ENCODE data around the gene NFILZ.
"Not testable (repeated sequence)": the region's sequence is repeated elsewhere in the genome, so short reads cannot be mapped to it uniquely, and the experiment has no call there.

The NFILZ gene

DNA sequence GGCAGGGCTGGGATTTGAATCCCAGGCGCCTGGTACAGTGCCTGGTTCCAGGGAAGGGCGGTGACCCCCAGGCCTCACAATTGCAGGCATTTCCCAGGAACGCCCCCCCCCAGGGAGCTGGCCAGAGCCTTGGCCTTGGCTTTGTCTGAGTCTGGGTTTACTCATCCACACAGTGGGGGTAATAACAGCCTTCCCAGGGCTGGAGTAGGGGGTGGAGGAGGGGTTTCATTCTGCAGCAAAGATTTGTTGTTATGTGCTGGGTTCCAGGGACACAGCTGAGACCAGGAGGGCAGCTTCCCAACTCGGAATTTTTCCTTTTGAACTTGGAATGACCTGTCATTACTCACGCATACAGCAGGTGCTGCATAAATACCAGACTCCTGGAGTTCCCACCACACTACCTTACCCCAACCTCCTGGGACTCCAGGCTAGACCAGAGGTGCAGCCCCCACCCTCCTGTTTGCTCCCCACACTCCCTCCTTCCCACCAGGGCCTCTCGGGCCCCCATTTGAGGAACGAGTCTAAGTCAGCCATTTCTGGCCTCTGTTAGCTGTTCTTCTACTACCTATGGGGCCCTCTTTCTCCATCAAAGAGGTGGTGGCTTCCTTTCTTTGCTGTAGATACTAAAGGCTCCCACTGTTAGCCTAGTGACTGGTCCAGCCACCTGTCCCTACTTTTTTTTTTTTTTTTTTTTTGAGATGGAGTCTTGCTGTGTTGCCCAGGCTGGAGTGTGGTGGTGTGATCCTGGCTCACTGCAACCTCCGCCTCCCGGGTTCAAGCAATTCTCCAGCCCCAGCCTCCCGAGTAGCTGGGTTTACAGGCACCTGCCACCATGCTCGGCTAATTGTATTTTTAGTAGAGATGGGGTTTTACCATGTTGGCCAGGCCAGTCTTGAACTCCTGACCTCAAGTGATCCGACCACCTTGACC, 18.3 kb upstream of the NFILZ start:
- no peak for DNase-seq

DNA sequence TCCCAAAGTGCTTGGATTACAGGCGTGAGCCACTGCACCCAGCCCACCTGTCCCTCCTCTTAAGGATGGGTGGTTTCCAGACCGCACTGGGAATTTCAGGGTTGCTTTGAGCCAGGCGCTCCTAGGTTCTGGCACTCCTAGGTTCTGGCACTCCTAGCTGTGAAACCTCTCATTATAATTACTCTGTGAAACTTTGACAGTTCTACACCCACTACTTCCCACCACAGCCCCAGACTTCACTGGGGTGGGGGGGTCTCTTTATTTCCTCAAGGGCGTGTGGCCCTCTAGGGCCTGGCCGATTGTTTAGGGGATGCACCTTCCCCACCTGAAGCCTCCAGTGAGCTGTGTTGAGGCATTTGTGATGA, 17.6 kb upstream of the NFILZ start:
- DNase-seq, result no peak

- no peak for DNase-seq
Measured at GRCh38 chr19:8614455-8614854, 16.0 kb upstream of the NFILZ start.

DNA sequence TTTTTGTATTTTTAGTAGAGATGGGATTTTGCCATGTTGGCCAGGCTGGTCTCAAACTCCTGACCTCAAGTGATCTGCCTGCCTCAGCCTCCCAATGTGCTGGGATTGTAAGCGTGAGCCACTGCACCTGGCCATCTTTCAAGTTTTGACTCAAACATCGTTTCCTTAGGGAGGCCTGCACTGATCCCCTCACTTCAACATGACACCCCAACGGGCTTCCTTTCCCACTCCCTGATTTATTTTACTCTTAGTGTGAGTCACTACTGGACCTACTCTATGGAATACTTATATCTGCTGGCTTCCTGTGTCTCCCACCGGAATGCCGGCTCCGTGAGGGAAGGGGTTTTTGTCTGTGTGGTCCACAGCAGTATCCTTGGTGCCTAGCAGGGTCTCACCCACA, 15.4 kb upstream of the NFILZ start:
- DNase-seq, result no peak

GRCh38 chr19:8615813-8616596, 14.4 kb upstream of the NFILZ start:
- peak; percentile 12 for DNase-seq

GRCh38 chr19:8616861-8617260, 13.6 kb upstream of the NFILZ start:
- no peak for DNase-seq

- DNase-seq, result not testable (repeated sequence)
Measured at GRCh38 chr19:8617325-8617724, 13.1 kb upstream of the NFILZ start.

GRCh38 chr19:8617984-8618383, 12.4 kb upstream of the NFILZ start:
- DNase-seq, result no peak

DNA sequence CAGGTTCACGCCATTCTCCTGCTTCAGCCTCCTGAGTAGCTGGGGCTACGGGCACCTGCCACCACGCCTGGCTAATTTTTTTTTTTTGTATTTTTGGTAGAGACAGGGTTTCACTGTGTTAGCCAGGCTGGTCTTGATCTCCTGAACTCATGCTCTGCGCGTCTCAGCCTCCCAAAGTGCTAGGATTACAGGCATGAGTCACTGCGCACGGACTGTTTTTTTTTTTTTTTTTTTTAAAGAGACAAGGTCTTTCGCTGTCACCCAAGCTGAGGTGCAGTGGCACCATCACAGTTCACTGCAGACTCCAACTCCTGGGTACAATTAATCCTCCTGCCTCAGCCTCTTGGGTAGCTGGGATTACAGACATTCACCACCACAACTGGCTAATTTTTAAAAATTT, 11.7 kb upstream of the NFILZ start:
- no peak for DNase-seq

DNA sequence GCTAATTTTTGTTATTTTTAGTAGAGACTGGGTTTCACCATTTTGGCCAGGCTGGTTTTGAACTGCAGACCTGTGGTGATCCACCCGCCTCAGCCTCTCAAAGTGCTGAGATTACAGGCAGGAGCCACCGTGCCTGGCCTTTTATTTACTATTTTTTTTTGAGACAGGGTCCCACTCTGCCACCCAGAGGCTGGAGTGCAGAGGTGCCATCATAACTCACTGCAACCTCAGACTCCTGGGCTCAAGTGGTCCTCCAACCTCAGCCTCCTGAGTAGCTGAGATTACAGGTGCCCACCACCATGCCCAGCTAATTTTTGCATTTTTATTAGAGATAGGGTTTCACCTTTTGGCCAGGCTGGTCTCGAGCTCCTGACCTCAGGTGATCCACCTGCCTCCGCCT, 7.5 kb upstream of the NFILZ start:
- not testable (repeated sequence) for DNase-seq

GRCh38 chr19:8626842-8627241, 3.6 kb upstream of the NFILZ start:
- DNase-seq, result no peak

GRCh38 chr19:8629184-8629583, 1.2 kb upstream of the NFILZ start:
- DNase-seq, result no peak

- DNase-seq, result no peak
Measured at GRCh38 chr19:8630796-8631424, 477 bp downstream of the NFILZ start.

DNA sequence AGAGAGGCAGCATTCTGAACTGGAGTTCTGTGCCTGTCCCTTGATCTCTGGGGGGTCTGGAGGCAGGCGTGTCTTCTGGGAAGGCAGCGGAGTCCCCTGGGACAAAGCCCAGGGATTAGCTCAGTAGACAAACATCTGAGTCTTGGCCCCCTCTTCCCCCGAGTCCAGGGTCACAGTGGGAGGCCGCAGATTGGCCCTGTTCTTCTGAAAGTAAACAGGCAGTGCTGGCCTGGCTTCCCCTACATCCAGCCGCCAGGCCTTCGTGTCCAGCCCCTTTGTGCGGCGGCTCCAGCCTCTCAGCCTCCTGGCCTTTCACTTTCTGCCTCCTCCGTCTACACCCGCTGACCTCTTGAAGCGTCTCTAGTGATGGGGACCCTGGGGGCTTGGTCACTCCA, 989 bp downstream of the NFILZ start:
- no peak for DNase-seq

DNA sequence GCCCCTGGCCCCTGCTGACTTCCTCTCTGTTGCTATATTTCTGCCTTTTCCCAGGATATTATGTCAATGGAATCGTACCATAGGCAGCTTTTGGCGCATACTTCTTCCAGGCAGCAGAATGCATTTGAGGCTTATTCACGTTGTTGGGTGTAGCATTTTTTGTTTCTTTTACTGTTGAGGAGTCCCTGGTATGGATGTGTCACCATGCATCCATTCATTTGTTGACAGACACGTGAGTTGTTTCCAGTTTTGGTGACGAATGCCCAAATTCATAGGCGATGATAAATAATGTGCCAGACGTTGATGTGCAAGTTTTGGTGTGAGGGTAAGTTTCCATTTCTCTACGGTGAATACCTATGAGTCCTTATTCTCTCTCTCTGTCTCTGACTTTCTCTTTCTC, 5.0 kb downstream of the NFILZ start:
- DNase-seq, result no peak

GRCh38 chr19:8637070-8637469, 6.6 kb downstream of the NFILZ start:
- DNase-seq, result not testable (repeated sequence)

DNA sequence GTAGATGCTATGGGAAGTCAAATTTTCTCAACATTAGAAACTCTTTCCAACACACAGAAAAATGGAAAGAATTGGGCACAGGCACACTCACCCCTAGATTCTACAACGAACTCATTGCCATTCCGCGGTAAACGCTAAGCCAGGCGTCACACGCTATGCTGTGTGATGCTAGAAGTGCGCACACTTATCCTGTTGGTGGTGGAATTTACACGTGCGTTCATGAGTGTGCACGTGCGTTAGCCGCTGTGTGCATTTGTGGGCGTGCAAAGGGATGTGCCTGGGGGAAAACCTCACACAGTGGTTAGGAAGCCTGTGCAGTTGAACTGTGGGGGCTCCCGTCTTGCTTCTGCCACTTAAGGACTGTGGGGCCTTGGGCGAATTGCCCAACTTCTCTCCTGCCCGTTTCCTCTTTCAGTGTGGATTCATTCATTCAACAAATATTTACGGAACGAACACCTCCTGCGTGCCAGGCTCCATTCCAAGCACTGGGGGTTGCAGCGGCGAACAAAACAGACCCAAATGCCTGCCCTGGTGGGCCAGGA, 7.7 kb downstream of the NFILZ start:
- DNase-seq, result no peak

DNA sequence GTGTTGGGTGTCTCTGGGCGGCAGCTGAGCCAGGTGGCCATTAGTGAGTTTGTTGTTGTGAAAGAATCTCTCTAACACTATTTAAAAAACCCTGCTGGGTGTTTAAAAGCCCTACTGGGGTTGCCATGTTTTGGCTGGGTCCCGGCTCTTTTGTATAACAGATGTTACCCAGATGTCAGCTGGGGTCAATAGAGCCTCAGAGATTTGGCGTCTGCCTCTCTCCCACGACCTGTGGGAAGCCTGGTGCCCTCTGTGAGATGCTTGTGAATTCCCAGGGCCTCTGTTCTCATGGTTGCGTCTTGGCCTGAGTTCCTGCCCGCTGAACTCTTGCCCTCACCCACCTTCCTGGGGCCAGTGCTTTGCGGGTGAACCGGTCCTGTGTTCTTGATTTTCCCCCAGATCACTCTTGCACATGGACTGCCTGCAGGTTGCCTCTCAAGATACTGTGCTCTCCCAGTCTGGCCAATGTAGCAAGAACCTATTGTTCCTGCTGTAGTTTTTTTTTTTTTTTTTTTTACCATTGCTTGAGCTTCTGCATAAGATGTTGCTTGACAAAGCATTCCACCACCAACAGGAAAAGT, 9.5 kb downstream of the NFILZ start:
- DNase-seq, result no peak

- no peak for DNase-seq
Measured at GRCh38 chr19:8640402-8641004, 10.1 kb downstream of the NFILZ start.

DNA sequence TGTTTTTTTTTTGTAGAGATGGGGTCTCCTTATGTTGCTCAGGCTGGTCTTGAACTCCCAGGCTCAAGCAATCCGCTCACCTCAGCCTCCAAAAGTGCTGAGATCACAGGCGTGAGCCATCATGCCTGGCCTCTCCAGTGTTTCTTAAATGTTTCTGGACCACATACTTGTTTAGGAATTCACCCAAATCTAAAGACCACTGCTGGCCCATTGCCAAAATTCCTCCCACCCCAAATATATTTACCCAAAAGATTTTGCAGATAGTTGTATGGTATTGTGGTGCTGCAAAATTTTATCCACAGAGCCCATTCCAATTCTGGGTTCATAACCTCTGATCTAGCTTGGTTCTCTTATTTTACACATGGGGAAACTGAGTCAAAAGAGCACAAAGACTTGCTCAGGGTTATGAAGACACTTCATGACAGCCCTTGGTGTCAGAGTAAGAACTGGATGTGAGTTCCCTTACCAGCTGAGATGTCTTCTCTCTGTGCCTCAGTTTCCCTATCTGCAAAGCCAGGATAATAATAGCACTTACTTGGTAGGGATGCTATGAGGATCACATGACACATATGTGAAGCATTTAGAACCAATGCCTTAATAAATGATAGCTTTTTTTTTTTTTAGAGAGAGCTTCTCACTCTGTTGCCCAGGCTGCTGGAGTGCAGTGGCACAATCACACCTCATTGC, 10.9 kb downstream of the NFILZ start:
- DNase-seq, result no peak

DNA sequence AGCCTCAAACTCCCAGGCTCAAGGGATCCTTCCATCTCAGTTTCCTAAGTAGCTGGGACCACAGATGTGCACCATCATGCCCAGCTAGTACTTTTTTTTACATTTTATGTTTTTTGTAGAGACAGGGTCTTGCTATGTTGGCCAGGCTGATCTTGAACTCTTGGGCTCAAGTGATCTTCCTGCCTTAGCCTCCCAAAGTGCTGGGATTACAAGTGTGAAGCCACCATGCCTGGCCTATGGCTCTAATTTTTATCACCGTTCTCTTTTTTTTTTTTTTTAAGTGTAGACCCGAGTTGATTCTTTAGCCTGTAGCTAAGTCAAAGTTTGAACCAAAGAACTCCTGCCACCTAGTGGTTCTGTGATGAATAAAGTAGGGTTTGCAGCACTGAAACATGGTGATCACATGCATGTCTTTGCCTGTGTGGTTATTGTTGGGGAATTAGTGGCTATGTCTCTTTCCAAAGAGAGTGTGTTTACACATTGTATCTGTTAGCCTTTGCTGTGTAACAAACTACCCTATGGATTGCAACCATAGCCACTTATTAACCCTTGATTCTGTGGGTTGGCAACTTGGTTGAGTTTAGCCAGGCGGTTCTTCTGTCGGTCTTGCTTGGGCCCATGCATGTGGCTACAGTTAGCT, 11.6 kb downstream of the NFILZ start:
- no peak for DNase-seq
